ENCODE data around the gene SUPT20H.

Gene SUPT20H

DNA sequence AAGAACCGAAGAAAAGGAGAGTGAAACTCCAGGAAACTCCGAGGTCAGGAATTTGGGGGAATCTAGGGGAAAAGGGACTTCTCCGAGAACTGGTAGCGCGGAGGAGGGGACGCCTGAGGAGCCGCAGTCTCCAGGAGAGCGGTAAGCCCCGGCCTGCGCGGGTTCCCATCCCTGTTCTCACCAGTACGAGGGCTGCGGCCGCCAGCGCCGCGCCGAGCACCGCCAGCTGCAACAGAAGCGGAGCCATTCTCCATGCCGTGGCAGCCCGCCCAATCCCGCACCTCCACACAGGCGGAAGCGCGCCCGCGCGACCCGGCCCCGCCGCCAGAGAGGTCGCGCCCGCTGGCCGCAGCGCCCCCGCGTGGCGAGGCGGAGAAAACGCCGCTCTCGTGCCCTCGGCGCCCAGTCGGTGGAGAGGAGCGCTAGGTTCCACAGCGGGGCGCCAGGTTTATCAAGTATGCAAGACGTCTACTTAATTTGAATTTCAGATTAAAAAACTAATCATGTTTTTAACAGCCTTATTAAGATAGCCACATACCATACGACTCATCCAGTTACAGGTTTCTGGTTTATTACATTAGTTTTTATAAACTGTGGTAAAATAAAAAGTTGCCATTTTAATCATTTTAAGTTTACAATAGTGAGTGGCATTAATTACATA is 60.3 kb downstream of the SUPT20H start, which contains the start of gene ALG5:
Gene ALG5 (minus strand): TSS at position 287 of the 661 bp plus-strand sequence. CDS start 40 bp downstream, at position 247.
- H3K4me1 ChIP-seq (ENCODE audit: control insufficient read depth, low read depth, low read length): peaks cover 16% of the 10 kb centered on the region

DNA sequence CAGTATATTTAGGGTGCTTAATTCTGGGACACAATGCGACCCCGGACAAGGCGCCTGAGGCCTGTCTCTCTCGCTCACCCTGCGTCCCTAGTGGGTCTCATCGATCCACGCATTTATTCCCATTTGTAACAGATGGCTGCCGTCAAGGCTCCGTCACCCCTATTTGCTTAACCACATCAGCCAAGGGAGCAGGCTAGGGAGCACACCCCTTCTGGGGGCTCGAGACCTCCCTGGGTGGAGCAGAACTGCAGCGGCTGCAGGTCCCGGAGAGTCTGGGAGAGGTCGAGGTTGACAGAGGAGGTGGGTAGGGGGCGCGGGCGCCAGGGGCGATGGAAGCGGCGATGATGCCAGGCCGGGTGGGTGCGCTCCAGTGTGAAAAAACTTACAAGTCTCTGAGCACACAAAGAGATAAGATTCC is 60.9 kb downstream of the SUPT20H start:
- H3K27ac ChIP-seq (ENCODE audit: low read length): peak overlapping the region; percentile 57
- H3K9me3 ChIP-seq (ENCODE audit: control insufficient read depth, low read depth, low read length): no peaks in the 10 kb centered on the region
- H3K36me3 ChIP-seq (ENCODE audit: control insufficient read depth, low read depth, low read length): peaks cover 28% of the 10 kb centered on the region
- H3K27me3 ChIP-seq (ENCODE audit: control insufficient read depth, insufficient read depth, low read length): no peaks in the 10 kb centered on the region
- H3K4me1 ChIP-seq (ENCODE audit: control insufficient read depth, low read depth, low read length): peaks cover 16% of the 10 kb centered on the region
- H3K4me3 ChIP-seq (ENCODE audit: low read length): peak overlapping the region; percentile 95
- peak overlapping the region; percentile 99 for H3K9ac ChIP-seq (ENCODE audit: low read length)

More for the DNA sequence above, 60.3 kb downstream of the SUPT20H start, which contains the start of gene ALG5:
- Histone ChIP-seq H3K27me3 (ENCODE audit: control insufficient read depth, insufficient read depth, low read length) (no peaks in the 10 kb centered on the region), H3K36me3 (ENCODE audit: control insufficient read depth, low read depth, low read length) (peaks cover 27% of the 10 kb centered on the region), H3K27ac (ENCODE audit: low read length) (peak within 1 kb of the TSS; percentile 97), H3K4me3 (ENCODE audit: low read length) (peak within 1 kb of the TSS; percentile 95), H3K9ac (ENCODE audit: low read length) (peak within 1 kb of the TSS; percentile 99), H3K9me3 (ENCODE audit: control insufficient read depth, low read depth, low read length) (no peaks in the 10 kb centered on the region)

DNA sequence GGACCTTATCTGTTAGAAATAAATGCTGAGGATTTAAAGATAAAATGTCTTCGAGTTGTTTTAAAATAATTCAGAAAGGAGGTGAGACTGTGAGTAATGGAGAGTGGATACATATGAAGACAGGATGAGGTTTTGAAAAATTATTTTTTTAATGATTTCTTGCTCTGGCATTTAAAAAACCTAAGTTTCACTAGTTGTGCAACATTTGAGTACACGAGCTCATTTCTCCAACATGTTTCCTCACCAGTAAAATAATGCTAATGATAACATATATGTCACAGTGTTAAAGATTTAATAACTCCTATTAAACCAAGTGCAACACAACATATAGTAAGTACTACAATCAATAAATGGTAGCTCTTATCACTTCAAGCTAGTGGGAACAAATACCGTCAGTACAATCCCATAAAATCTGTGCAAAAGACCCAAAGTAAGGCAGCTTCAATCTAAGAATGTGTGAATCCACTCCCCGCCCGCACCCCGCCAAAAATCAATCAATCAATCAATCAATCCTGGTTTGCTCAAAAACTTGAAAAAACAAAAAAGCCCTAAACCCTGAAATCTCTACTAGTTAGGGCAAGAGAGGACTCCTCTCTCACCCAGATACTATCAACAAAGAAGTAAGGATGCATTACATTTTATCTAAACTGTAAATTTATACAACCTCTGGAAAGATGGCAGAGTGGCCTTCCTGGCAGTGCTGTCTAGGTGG is 61.6 kb downstream of the SUPT20H start:
- H3K9ac ChIP-seq (ENCODE audit: low read length): peak overlapping the region; percentile 99
- H3K36me3 ChIP-seq (ENCODE audit: control insufficient read depth, low read depth, low read length): peaks cover 28% of the 10 kb centered on the region
- H3K27me3 ChIP-seq (ENCODE audit: control insufficient read depth, insufficient read depth, low read length): no peaks in the 10 kb centered on the region
- H3K4me3 ChIP-seq (ENCODE audit: low read length): peak overlapping the region; percentile 95
- H3K27ac ChIP-seq (ENCODE audit: low read length): no peak overlapping the region
- no peaks in the 10 kb centered on the region for H3K9me3 ChIP-seq (ENCODE audit: control insufficient read depth, low read depth, low read length)
- H3K4me1 ChIP-seq (ENCODE audit: control insufficient read depth, low read depth, low read length): peaks cover 16% of the 10 kb centered on the region

DNA sequence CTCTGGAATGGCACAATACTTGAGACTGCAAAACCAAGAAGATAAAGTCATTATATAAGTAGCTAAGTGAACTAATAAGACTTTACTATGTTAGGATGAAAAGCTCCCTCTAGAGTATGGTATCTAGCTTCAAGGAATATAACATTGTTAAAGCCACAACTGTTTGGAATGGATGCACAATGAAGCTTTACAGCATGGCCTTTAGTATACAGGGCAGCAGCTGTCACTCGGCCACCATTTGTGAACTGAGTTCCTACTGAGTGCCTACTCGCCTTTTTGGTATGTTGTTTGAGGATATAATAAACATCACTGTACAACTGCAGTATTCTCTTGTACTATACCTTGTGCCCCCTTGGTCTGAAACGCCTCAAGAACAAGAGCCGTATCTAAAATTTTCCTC is 67.1 kb downstream of the SUPT20H start:
- H3K9me3 ChIP-seq (ENCODE audit: control insufficient read depth, low read depth, low read length): no peaks in the 10 kb centered on the region
- no peak overlapping the region for H3K4me3 ChIP-seq (ENCODE audit: low read length)
- no peak overlapping the region for H3K9ac ChIP-seq (ENCODE audit: low read length)
- H3K27ac ChIP-seq (ENCODE audit: low read length): no peak overlapping the region
- no peaks in the 10 kb centered on the region for H3K4me1 ChIP-seq (ENCODE audit: control insufficient read depth, low read depth, low read length)
- no peaks in the 10 kb centered on the region for H3K27me3 ChIP-seq (ENCODE audit: control insufficient read depth, insufficient read depth, low read length)
- peaks cover 70% of the 10 kb centered on the region for H3K36me3 ChIP-seq (ENCODE audit: control insufficient read depth, low read depth, low read length)

DNA sequence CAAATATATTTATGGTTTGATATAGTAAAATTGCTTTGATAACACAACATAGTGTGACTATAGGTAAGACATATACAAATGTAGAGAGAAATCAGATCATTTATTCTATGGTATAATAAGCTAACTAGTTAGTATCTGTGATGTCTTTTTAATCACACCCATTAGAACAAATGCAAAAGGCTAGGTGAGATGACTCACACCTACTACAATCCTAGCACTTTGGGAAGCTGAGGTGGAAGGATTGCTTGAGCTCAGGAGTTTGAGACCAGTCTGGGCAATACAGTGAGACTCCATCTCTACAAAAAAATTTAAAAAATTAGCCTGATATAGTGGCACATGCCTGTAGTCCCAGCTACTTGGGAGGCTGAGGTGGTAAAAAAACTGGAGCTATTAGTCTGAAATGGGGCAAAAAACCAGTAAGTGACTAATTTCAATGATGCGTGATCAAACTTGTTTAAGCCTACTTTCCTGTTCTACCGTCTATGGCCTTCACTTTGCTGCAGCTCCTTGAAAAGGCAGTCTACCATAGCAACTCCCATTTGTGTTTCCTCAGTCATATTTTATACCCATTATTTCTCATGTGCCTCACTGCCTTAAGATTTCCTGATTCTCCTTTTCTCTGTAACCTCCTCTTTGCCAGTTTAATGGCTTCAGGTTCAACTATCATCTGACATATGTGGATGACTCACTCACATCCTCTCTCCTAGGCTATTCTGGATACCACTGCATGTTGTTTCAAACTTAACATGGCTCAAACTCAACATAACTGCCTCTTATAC is 72.8 kb downstream of the SUPT20H start:
- no peaks in the 10 kb centered on the region for H3K27me3 ChIP-seq (ENCODE audit: control insufficient read depth, insufficient read depth, low read length)
- H3K4me3 ChIP-seq (ENCODE audit: low read length): no peak overlapping the region
- H3K4me1 ChIP-seq (ENCODE audit: control insufficient read depth, low read depth, low read length): no peaks in the 10 kb centered on the region
- peaks cover 74% of the 10 kb centered on the region for H3K36me3 ChIP-seq (ENCODE audit: control insufficient read depth, low read depth, low read length)
- H3K27ac ChIP-seq (ENCODE audit: low read length): no peak overlapping the region
- no peaks in the 10 kb centered on the region for H3K9me3 ChIP-seq (ENCODE audit: control insufficient read depth, low read depth, low read length)
- H3K9ac ChIP-seq (ENCODE audit: low read length): no peak overlapping the region

DNA sequence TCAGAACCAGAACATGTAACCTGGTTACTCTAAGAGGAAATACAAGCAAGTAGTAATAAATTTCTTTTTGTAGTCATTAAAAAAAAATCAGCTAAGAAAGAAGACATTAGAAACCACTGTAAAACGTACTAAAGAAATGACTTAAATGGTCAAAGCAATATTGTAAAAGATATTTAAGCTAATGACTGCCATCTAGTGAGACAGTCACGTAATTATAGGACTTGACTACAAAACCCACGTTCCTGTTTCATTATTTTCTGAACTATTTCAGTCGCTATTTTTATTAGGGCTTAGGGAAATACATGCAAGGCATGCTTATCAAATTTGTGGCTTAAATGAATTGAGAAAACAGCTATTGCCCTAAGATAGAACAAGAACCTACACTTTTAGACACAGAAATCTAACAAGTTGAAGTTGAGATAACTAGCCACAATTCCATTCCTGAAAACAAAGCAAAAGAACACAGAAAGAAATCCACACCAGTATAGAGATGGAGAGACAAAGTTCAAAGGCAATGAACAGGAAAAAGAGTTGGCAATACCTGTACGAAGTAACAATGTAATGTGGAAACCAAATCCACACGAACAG is 78.2 kb downstream of the SUPT20H start:
- Histone ChIP-seq H3K27me3 (ENCODE audit: control insufficient read depth, insufficient read depth, low read length) (no peaks in the 10 kb centered on the region), H3K27ac (ENCODE audit: low read length) (no peak overlapping the region), H3K4me1 (ENCODE audit: control insufficient read depth, low read depth, low read length) (no peaks in the 10 kb centered on the region), H3K9me3 (ENCODE audit: control insufficient read depth, low read depth, low read length) (no peaks in the 10 kb centered on the region), H3K9ac (ENCODE audit: low read length) (no peak overlapping the region), H3K36me3 (ENCODE audit: control insufficient read depth, low read depth, low read length) (peaks cover 34% of the 10 kb centered on the region), H3K4me3 (ENCODE audit: low read length) (no peak overlapping the region)

DNA sequence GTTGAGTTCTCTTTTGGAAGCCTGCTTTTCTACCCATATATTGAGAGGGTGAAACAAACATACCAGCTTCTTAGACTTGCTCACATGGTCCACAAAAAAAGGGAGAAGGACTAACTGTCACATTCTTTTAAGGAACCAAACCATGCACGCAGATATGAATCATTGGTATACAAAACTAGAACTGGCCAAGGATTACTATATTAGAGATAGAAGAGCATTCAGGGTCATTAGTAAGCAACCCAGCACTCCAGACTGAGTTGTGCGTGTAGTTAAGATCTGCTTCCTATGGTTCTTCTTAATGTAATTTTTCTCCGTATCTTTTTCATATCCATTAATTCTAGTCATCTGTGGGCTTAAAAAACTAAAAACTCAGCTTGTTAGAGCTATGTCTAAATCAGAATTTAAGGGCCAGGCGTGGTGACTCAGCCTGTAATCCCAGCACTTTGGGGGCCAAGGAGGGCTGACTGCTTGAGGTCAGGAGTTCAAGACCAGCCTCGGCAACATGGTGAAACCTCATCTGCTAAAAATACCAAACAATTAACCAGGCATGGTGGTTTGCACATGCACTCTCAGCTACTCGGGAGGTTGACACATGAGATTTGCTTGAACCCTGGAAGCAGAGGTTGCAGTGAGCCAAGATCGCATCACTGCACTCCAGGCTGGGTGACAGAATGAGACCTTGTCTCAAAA is 80.0 kb downstream of the SUPT20H start:
- Histone ChIP-seq H3K36me3 (ENCODE audit: control insufficient read depth, low read depth, low read length) (peaks cover 27% of the 10 kb centered on the region), H3K9me3 (ENCODE audit: control insufficient read depth, low read depth, low read length) (peaks cover 5% of the 10 kb centered on the region), H3K27me3 (ENCODE audit: control insufficient read depth, insufficient read depth, low read length) (no peaks in the 10 kb centered on the region), H3K9ac (ENCODE audit: low read length) (no peak overlapping the region), H3K27ac (ENCODE audit: low read length) (no peak overlapping the region), H3K4me1 (ENCODE audit: control insufficient read depth, low read depth, low read length) (no peaks in the 10 kb centered on the region), H3K4me3 (ENCODE audit: low read length) (no peak overlapping the region)

DNA sequence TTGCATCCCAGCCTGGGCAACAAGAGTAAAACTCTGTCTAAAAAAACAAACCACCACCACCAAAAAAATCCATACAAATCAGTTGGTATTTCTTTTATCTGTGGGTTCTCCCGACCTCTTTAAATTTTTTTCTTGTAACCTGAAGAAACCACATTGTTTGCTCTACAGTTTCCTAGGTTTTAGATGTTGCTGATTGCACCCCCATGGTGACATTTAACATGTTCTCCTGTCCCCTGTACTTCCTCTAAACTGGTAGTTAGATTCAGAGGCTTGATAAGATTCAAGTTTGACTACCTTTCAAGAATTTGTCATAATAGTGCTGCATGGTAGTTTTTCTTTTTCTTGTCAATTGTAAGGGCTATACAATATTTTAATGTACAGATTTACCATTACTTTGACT is 84.3 kb downstream of the SUPT20H start:
- Histone ChIP-seq H3K4me3 (ENCODE audit: low read length) (no peak overlapping the region), H3K9ac (ENCODE audit: low read length) (no peak overlapping the region), H3K36me3 (ENCODE audit: control insufficient read depth, low read depth, low read length) (peaks cover 22% of the 10 kb centered on the region), H3K27me3 (ENCODE audit: control insufficient read depth, insufficient read depth, low read length) (no peaks in the 10 kb centered on the region), H3K27ac (ENCODE audit: low read length) (no peak overlapping the region), H3K9me3 (ENCODE audit: control insufficient read depth, low read depth, low read length) (peaks cover 5% of the 10 kb centered on the region), H3K4me1 (ENCODE audit: control insufficient read depth, low read depth, low read length) (no peaks in the 10 kb centered on the region)

DNA sequence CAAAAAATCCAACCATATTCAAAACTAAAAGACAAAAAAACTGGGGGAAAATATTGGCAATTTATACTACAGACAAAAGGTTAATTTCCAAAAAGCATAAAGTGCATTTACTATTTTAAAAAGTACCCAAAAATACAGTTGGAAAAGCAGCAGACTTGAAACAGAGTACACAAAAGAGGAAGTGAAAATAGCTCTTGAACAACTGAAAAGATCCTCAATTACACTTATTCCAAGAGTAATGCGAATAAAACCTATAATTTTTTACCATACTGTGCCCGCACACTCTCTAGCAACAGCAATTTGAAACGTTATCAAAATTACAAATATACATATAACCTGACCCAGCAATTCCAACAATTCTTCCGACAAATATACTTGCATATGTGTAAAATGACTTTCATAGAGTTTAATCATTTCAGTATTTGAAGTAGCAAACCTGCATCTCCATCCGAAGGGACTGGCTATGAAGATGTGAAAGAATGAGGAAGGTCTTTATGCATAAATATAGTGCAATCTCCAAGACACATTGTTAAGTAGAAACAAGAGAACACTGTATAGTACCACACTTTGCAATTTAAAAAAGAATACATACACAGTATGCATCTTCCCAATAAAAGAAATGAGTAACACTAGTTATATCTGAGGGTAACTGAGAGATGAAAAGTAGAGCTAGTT is 85.7 kb downstream of the SUPT20H start:
- peaks cover 22% of the 10 kb centered on the region for H3K36me3 ChIP-seq (ENCODE audit: control insufficient read depth, low read depth, low read length)
- peaks cover 5% of the 10 kb centered on the region for H3K9me3 ChIP-seq (ENCODE audit: control insufficient read depth, low read depth, low read length)
- no peak overlapping the region for H3K27ac ChIP-seq (ENCODE audit: low read length)
- H3K4me1 ChIP-seq (ENCODE audit: control insufficient read depth, low read depth, low read length): no peaks in the 10 kb centered on the region
- no peak overlapping the region for H3K4me3 ChIP-seq (ENCODE audit: low read length)
- H3K9ac ChIP-seq (ENCODE audit: low read length): no peak overlapping the region
- H3K27me3 ChIP-seq (ENCODE audit: control insufficient read depth, insufficient read depth, low read length): no peaks in the 10 kb centered on the region

DNA sequence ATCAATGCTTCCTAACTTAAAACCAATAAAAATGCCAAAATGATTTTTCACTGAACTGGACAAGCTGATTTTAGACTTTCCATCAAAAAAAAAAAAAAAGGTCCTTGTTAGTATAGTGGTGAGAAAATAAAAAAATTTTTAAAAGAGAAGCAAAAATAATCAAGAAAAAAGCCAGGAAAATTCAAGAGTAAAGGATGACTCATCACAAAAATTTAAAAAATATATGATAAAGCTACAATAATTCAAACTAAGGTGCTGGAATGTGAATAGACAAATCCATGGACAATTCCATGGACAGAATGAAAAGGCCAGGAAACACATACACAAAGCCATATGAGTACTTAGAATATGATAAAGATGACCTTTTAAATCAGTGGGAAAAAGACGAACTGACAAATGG is 86.5 kb downstream of the SUPT20H start:
- H3K27me3 ChIP-seq (ENCODE audit: control insufficient read depth, insufficient read depth, low read length): no peaks in the 10 kb centered on the region
- no peaks in the 10 kb centered on the region for H3K4me1 ChIP-seq (ENCODE audit: control insufficient read depth, low read depth, low read length)
- peaks cover 5% of the 10 kb centered on the region for H3K9me3 ChIP-seq (ENCODE audit: control insufficient read depth, low read depth, low read length)
- H3K4me3 ChIP-seq (ENCODE audit: low read length): no peak overlapping the region
- no peak overlapping the region for H3K9ac ChIP-seq (ENCODE audit: low read length)
- H3K27ac ChIP-seq (ENCODE audit: low read length): no peak overlapping the region
- H3K36me3 ChIP-seq (ENCODE audit: control insufficient read depth, low read depth, low read length): peaks cover 22% of the 10 kb centered on the region
